ENCODE measurements around the gene DNAJC4. TPM values are rescaled to one million over a fixed set of nuclear protein-coding genes. Genes with fewer than 3 reads are reported as not detected.

Gene DNAJC4
- total and polyA plus RNA-seq, 9 of the 15 experiments (the other 6 are each of a cell fraction or from before 2014, with no cell fraction given) = 4.0 to 32.6 (median 19.9) TPM

GRCh38 chr11:64206457-64207255 is 23.7 kb upstream of the DNAJC4 start, which contains the start of gene FERMT3 (continued):
- TF ChIP-seq DIDO1 (tag; IDR thresholded peaks at IDR 0.05; ENCODE audit: low read depth) (no peak), ELK1 (CRISPR knock-in tag; IDR thresholded peaks at IDR 0.05) (no peak), YBX1 (IDR thresholded peaks at IDR 0.05) (no peak), RBFOX2 (IDR thresholded peaks at IDR 0.05; ENCODE audit: low read depth, low read length) (peak; percentile 93), ZNF766 (CRISPR knock-in tag; conservative IDR thresholded peaks at IDR 0.05) (no peak), VEZF1 (CRISPR knock-in tag; IDR thresholded peaks at IDR 0.05) (peak; percentile 91), ZNF655 (CRISPR knock-in tag; IDR thresholded peaks at IDR 0.05) (no peak), ELF2 (CRISPR knock-in tag; IDR thresholded peaks at IDR 0.05) (0 out of 2 replicates have a peak, but pooled peaks have one; percentile 45), DDX20 (tag; IDR thresholded peaks at IDR 0.05; ENCODE audit: low read depth) (no peak), CREBBP (IDR thresholded peaks at IDR 0.05; ENCODE audit: low read depth, low read length) (no peak), RBM25 (IDR thresholded peaks at IDR 0.05; ENCODE audit: low read depth, low read length, severe bottlenecking) (no peak), BCOR (IDR thresholded peaks at IDR 0.05) (peak; percentile 82), CREB3 (tag; conservative IDR thresholded peaks at IDR 0.05; ENCODE audit: low read depth) (0 out of 2 replicates have a peak, but pooled peaks have one; percentile 39), GTF2B (IDR thresholded peaks at IDR 0.05; ENCODE audit: extremely low read depth, insufficient read length) (no peak), MITF (IDR thresholded peaks at IDR 0.05) (peak; percentile 23; the same call in 1 of the 2 replicates), ZKSCAN1 (IDR thresholded peaks at IDR 0.05; ENCODE audit: low read depth, low read length) (no peak), PCBP2 (IDR thresholded peaks at IDR 0.05; ENCODE audit: low read depth, low read length, poor library complexity, severe bottlenecking) (no peak), ZFP91 (CRISPR knock-in tag; IDR thresholded peaks at IDR 0.05) (no peak)
